Hepatocyte (in vitro differentiated cells): ENCODE measurements around the gene XXYLT1. TPM values are rescaled to one million over a fixed set of nuclear protein-coding genes. Genes with fewer than 3 reads are reported as not detected.
A peak's percentile ranks its signal among the peaks of the same experiment; 100 is the strongest.

Experiments used
- DNase-seq: peaks from one replicate; pipeline ENCODE4 v3.0.0-alpha.2; 2016; ENCODE audit warnings: low spot score
- H2AFZ ChIP-seq: fragments of 200-600 bp; sonication (generic); 2 replicates; pipeline ENCODE4 v1.6.0; 2016; ENCODE audit warnings: antibody characterized with exemption, mild to moderate bottlenecking
- H3K27ac ChIP-seq: fragments of 200-600 bp; sonication (generic); 2 replicates; pipeline ENCODE4 v1.5.1; 2016; ENCODE audit warnings: mild to moderate bottlenecking
- H3K27me3 ChIP-seq: fragments of 200-600 bp; sonication (generic); 2 replicates; pipeline ENCODE4 v1.6.1; 2016
- H3K36me3 ChIP-seq: fragments of 200-600 bp; sonication (generic); replicated peaks from 2 replicates; pipeline ENCODE4 v1.5.1; 2016; ENCODE audit warnings: low read depth; ENCODE audit not compliant: insufficient read depth
- H3K4me1 ChIP-seq: fragments of 200-600 bp; sonication (generic); 2 replicates; pipeline ENCODE4 v1.5.1; 2016; ENCODE audit warnings: mild to moderate bottlenecking, moderate library complexity; ENCODE audit not compliant: insufficient read depth
- H3K4me2 ChIP-seq: fragments of 200-600 bp; sonication (generic); 2 replicates; pipeline ENCODE4 v1.6.0; 2016
- H3K4me3 ChIP-seq: fragments of 200-600 bp; sonication (generic); 2 replicates; pipeline ENCODE4 v1.5.1; 2016; ENCODE audit warnings: mild to moderate bottlenecking
- H3K79me2 ChIP-seq: fragments of 200-600 bp; sonication (generic); 2 replicates; pipeline ENCODE4 v1.6.0; 2017; ENCODE audit warnings: mild to moderate bottlenecking
- H3K9me2 ChIP-seq: fragments of 200-600 bp; sonication (generic); replicated peaks from 2 replicates; pipeline ENCODE4 v1.6.0; 2017; ENCODE audit warnings: mild to moderate bottlenecking; ENCODE audit not compliant: insufficient read depth
- H3K9me3 ChIP-seq: fragments of 200-600 bp; sonication (generic); 2 replicates; pipeline ENCODE4 v1.5.1; 2016; ENCODE audit warnings: low read depth, mild to moderate bottlenecking
- H4K20me1 ChIP-seq: fragments of 200-600 bp; sonication (generic); 2 replicates; pipeline ENCODE4 v1.6.0; 2016; ENCODE audit warnings: mild to moderate bottlenecking; ENCODE audit not compliant: insufficient read depth, poor library complexity, severe bottlenecking
- EZH2 ChIP-seq: fragments of 200-600 bp; sonication (generic); IDR thresholded peaks from 2 replicates; pipeline ENCODE4 v1.6.1; 2016; ENCODE audit warnings: antibody characterized with exemption, mild to moderate bottlenecking, borderline replicate concordance
- EZH2phosphoT487 ChIP-seq: fragments of 200-600 bp; sonication (generic); IDR thresholded peaks from one replicate; pipeline ENCODE4 v1.6.1; 2018; ENCODE audit warnings: antibody characterized with exemption, mild to moderate bottlenecking, low read depth, moderate library complexity; ENCODE audit not compliant: unreplicated experiment, severe bottlenecking
- WGBS: methylation state at CpG from one replicate; pipeline ENCODE4 v1.1.6; 2016; ENCODE audit warnings: low lambda C conversion rate; ENCODE audit errors: missing lambda C conversion rate; 5-methylcytosine and 5-hydroxymethylcytosine counted together
- polyA plus RNA-seq: library from polyadenylated mRNA; unstranded; fragments of >200 nt; fragmentation: Nextera tagmentation; extraction: Ambion mirVana; gene quantifications from 2 replicates; pipeline ENCODE4 v1.2.1, GENCODE V29; 2016
- total RNA-seq: library from RNA; depleted of rRNA; stranded (reverse); fragments of >200 nt; gene quantifications from 2 replicates; pipeline ENCODE4 v1.2.3, GENCODE V29; 2014
- TF ChIP-seq, protein P1 (sequence below): fragments of 200-600 bp; sonication (generic); IDR thresholded peaks from 2 replicates; pipeline ENCODE4 v1.5.1; 2016; ENCODE audit warnings: antibody characterized with exemption, mild to moderate bottlenecking; ENCODE audit not compliant: poor library complexity

XXYLT1 gene
- total and polyA plus RNA-seq, 2 experiments from 2014 or later: 20.9 to 25.6 TPM

- no peak overlapping the region for H2AFZ ChIP-seq
Measured at GRCh38 chr3:195263925-195264600, 6.9 kb downstream of the XXYLT1 start.

GRCh38 chr3:195263193-195263924 is 7.6 kb downstream of the XXYLT1 start:
- Histone ChIP-seq H3K4me3 (no peak overlapping the region), H4K20me1 (no peaks in the 10 kb centered on the region), H3K9me3 (no peaks in the 10 kb centered on the region), H3K4me1 (peaks cover 16% of the 10 kb centered on the region), H3K27ac (peak overlapping the region; percentile 31), H3K27me3 (no peaks in the 10 kb centered on the region), H3K4me2 (no peak overlapping the region), H3K79me2 (peaks cover 38% of the 10 kb centered on the region), H3K9me2 (no peaks in the 10 kb centered on the region), H3K36me3 (no peaks in the 10 kb centered on the region), H2AFZ (no peak overlapping the region)
- no peak for DNase-seq
- TF ChIP-seq EZH2 (no peak), EZH2phosphoT487 (no peak)
- TF ChIP-seq, protein P1, sequence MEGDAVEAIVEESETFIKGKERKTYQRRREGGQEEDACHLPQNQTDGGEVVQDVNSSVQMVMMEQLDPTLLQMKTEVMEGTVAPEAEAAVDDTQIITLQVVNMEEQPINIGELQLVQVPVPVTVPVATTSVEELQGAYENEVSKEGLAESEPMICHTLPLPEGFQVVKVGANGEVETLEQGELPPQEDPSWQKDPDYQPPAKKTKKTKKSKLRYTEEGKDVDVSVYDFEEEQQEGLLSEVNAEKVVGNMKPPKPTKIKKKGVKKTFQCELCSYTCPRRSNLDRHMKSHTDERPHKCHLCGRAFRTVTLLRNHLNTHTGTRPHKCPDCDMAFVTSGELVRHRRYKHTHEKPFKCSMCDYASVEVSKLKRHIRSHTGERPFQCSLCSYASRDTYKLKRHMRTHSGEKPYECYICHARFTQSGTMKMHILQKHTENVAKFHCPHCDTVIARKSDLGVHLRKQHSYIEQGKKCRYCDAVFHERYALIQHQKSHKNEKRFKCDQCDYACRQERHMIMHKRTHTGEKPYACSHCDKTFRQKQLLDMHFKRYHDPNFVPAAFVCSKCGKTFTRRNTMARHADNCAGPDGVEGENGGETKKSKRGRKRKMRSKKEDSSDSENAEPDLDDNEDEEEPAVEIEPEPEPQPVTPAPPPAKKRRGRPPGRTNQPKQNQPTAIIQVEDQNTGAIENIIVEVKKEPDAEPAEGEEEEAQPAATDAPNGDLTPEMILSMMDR: no peak
- WGBS: 66% methylated on average over 11 of the region's 11 CpGs

More at GRCh38 chr3:195263925-195264600, 6.9 kb downstream of the XXYLT1 start:
- peaks cover 9% of the 10 kb centered on the region for H3K4me1 ChIP-seq
- no peaks in the 10 kb centered on the region for H3K27me3 ChIP-seq
- no peaks in the 10 kb centered on the region for H4K20me1 ChIP-seq
- no peak for DNase-seq
- TF ChIP-seq, protein P1: no peak
- TF ChIP-seq EZH2phosphoT487 (no peak), EZH2 (no peak)
- H3K9me3 ChIP-seq: no peaks in the 10 kb centered on the region
- no peak overlapping the region for H3K27ac ChIP-seq
- no peaks in the 10 kb centered on the region for H3K9me2 ChIP-seq
- 90% methylated on average over 10 of the region's 10 CpGs for WGBS
- H3K4me3 ChIP-seq: no peak overlapping the region
- H3K36me3 ChIP-seq: no peaks in the 10 kb centered on the region
- peaks cover 38% of the 10 kb centered on the region for H3K79me2 ChIP-seq
- no peak overlapping the region for H3K4me2 ChIP-seq

GRCh38 chr3:195261925-195262324 is 9.0 kb downstream of the XXYLT1 start:
- Histone ChIP-seq H3K9me3 (no peaks in the 10 kb centered on the region), H3K79me2 (peaks cover 46% of the 10 kb centered on the region), H3K27ac (no peak overlapping the region), H3K36me3 (no peaks in the 10 kb centered on the region), H2AFZ (no peak overlapping the region), H3K4me1 (peaks cover 21% of the 10 kb centered on the region), H3K4me3 (no peak overlapping the region), H3K4me2 (no peak overlapping the region), H4K20me1 (no peaks in the 10 kb centered on the region), H3K27me3 (no peaks in the 10 kb centered on the region), H3K9me2 (no peaks in the 10 kb centered on the region)
- WGBS: 98% methylated on average over 2 of the region's 2 CpGs
- DNase-seq: no peak
- TF ChIP-seq EZH2phosphoT487: no peak
- no peak for TF ChIP-seq EZH2
- TF ChIP-seq, protein P1: no peak
